Activated naive CD4-positive, alpha-beta T cell treated with anti-CD3 and anti-CD28 coated beads, Interleukin-2, amount 50 U/mL, for 72 hours (primary cell): ENCODE results near the gene NFS1. TPM values are rescaled to one million over a fixed set of nuclear protein-coding genes. Genes with fewer than 3 reads are reported as not detected.

Experiments
- ATAC-seq, 2 donors: fragments of 150-1000 bp; cut with Tn5 transposase; 2 replicates each; pipeline ENCODE4 v1.10.0; 2021; ENCODE audit warnings: mild to moderate bottlenecking in 2 of 2, moderate library complexity in 2 of 2
- DNase-seq, 2 donors: peaks; one replicate each; pipeline ENCODE4 v3.0.0; 2021 to 2022; ENCODE audit warnings: low spot score in 2 of 2
- H3K27ac Mint-ChIP-seq, 2 donors: one replicate each; pipeline ENCODE4 v1.8.0; 2022; ENCODE audit warnings: mild to moderate bottlenecking in 2 of 2, mixed read lengths in 2 of 2
- H3K36me3 Mint-ChIP-seq, 2 donors: one replicate each; pipeline ENCODE4 v1.8.0; 2022; ENCODE audit warnings: mixed read lengths in 2 of 2
- H3K9me3 Mint-ChIP-seq, 2 donors: one replicate each; pipeline ENCODE4 v1.8.0; 2022; ENCODE audit warnings: mixed read lengths in 2 of 2
- total RNA-seq, 2 donors: library from RNA; stranded (reverse); gene quantifications; one replicate each; pipeline ENCODE4 v1.2.3, GENCODE V29; 2022

Gene NFS1
- total RNA-seq, 2 donors from 2014 or later: 48.5 to 50.1 TPM

DNA sequence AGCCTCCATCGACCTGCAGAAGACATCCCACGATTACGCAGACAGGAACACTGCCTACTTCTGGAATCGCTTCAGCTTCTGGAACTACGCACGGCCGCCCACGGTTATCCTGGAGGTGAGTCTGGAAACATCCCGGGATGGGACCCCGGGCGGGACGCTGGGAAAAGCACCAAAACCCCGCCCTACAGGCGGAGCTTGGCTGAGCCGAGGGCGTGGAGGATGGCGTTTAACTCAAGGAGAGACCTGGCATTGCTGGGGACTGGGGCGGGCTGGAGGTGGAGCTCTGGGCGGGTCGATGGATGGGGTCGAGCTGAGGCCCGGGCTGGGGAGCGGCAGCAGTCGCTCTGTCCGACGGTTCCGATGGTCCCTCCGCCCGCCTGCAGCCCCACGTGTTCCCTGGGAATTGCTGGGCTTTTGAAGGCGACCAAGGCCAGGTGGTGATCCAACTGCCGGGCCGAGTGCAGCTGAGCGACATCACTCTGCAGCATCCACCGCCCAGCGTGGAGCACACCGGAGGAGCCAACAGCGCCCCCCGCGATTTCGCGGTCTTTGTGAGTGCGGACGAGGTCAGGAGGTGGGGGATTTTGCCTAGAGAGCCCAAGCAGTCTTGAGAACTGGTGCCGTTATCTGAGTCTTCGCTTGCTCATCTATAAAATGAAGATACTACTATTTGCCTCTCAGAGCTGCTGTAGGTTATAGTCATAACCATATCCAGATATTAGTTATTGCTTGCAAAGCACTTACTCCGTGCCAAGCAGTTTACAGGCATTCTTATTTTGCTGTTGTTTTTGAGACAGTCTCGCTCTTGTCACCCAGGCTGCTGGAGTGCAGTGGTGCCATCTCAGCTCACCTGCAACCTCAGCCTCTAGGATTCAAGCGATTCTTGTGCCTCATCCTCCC is 79.7 kb downstream of the NFS1 start:
- ATAC-seq (peak; percentile 44 to 60), DNase-seq (peak; percentile 78 to 82)
- Mint-ChIP-seq H3K36me3 (no peaks in the 10 kb centered on the region), H3K27ac (peak overlapping the region; percentile 84 to 94), H3K9me3 (no peaks in the 10 kb centered on the region)

DNA sequence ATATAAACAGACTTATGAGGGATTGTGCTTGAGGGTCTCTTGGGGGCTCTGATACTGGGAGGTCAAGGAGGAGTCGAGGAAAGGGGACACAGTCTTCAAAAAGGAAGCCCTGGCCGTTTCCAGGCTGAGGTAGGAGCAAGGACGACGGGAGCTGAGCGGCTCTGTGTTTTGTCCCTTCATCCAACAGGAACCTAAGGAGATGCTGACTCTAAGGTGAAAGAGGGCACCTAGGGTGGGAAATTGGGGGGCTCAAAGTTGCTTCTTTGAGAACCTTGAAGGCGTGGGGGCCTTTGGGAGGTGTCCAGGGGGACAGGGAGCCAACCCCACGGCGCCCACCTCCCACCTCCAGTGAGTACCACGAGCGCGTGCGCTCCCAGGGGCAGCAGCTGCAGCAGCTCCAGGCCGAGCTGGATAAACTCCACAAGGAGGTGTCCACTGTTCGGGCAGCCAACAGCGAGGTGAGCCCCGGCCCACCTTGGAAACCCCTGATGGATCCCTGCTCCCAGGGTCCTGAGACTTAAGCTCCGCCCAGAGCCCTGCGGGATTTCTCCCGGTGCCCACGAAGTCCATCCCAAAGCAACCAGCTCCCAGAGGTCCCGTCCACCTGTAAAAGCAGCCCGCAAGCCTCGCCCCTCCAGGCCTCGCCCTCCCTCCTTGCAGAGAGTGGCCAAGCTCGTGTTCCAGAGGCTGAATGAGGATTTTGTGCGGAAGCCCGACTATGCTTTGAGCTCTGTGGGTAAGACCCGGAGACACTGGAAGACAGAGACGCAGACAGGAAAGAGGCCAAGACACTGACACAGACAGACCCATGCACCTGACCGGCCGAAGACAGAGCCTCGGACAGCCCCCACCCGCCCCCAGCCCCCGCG is 80.7 kb downstream of the NFS1 start:
- H3K36me3 Mint-ChIP-seq: no peaks in the 10 kb centered on the region
- DNase-seq (peak; percentile 34 to 57), ATAC-seq (no peak)
- H3K27ac Mint-ChIP-seq: peak overlapping the region; percentile 90 to 95
- no peaks in the 10 kb centered on the region for H3K9me3 Mint-ChIP-seq

Other genes starting within 250 kb of the NFS1 start
- gene CEP250, start 243.8 kb downstream of the NFS1 start, total RNA-seq: 10 to 100 TPM; 62.5 to 74.7 TPM
- gene C20orf173, start 169.7 kb downstream of the NFS1 start, total RNA-seq: not detected
- gene ERGIC3, start 157.3 kb downstream of the NFS1 start, total RNA-seq: 100 to 1,000 TPM; 132 to 150 TPM
- 10 to 100 TPM in 1 of 2 donors, 1 to 10 TPM in 1; 9.6 to 13.2 TPM for gene SPAG4, start 83.5 kb downstream of the NFS1 start, total RNA-seq
- gene CPNE1, start 34.5 kb downstream of the NFS1 start, total RNA-seq: 100 to 1,000 TPM; 332 to 352 TPM
- gene RBM12, start 34.5 kb downstream of the NFS1 start, total RNA-seq: 100 to 1,000 TPM; 110 to 116 TPM
- 100 to 1,000 TPM; 111 to 120 TPM for gene ROMO1, start 53 bp upstream of the NFS1 start, total RNA-seq
- gene RBM39, start 42.9 kb upstream of the NFS1 start, total RNA-seq: 100 to 1,000 TPM; 343 to 380 TPM
- 10 to 100 TPM; 58.5 to 71.4 TPM for gene PHF20, start 72.7 kb upstream of the NFS1 start, total RNA-seq